Heart right ventricle (tissue), 16 donors: ENCODE data around the gene KRTAP1-4. TPM values are rescaled to one million over a fixed set of nuclear protein-coding genes. Genes with fewer than 3 reads are reported as not detected.

Experiments
- ATAC-seq, 8 donors: fragments of 200-7000 bp; cut with Tn5 transposase; one replicate each; pipeline ENCODE4 v1.9.1; 2020; ENCODE audit warnings: mild to moderate bottlenecking in 8 of 8, moderate library complexity in 8 of 8, moderate number of reproducible peaks in 1 of 8
- DNase-seq, 2 donors: peaks; one replicate each; pipeline ENCODE4 v3.0.0-alpha.2; 2020
- H3K27ac ChIP-seq, 10 donors: fragments of 200-600 bp; sonication (generic) in 2 of 10; one replicate each; pipeline versions ENCODE4 v1.5.0 to v1.8.0; 2020 to 2022; ENCODE audit warnings: mild to moderate bottlenecking in 3 of 10
- H3K27me3 ChIP-seq, 7 donors: fragments of 200-600 bp; one replicate each; pipeline ENCODE4 v1.8.0; 2021 to 2022; ENCODE audit warnings: mild to moderate bottlenecking in 2 of 7
- H3K36me3 ChIP-seq, 9 donors: fragments of 200-600 bp; sonication (generic) in 1 of 9; one replicate each; pipeline versions ENCODE4 v1.5.0 to v1.8.0; 2020 to 2022; ENCODE audit warnings: mild to moderate bottlenecking in 2 of 9
- H3K4me1 ChIP-seq, 9 donors: fragments of 200-600 bp; sonication (generic) in 1 of 9; one replicate each; pipeline versions ENCODE4 v1.5.0 to v1.8.0; 2020 to 2022; ENCODE audit warnings: mild to moderate bottlenecking in 4 of 9
- H3K4me3 ChIP-seq, 10 donors: fragments of 200-600 bp; sonication (generic) in 2 of 10; one replicate each; pipeline versions ENCODE4 v1.5.0 to v1.8.0; 2020 to 2022; ENCODE audit warnings: mild to moderate bottlenecking in 7 of 10, moderate library complexity in 2 of 10
- H3K9me3 ChIP-seq, 11 donors: fragments of 200-600 bp in 10 of 11; sonication (generic) in 2 of 11; one replicate each; pipeline versions ENCODE4 v1.5.0 to v1.8.0; 2013 to 2022; ENCODE audit warnings: mild to moderate bottlenecking in 2 of 11, control low read depth in 1 of 11, moderate library complexity in 1 of 11
- WGBS, 2 donors: extraction: QIAGEN DNeasy Blood & Tissue Kit; methylation state at CpG; one replicate each; pipeline ENCODE4 v1.1.7; 2013; ENCODE audit warnings: inconsistent platforms in 1 of 2; 5-methylcytosine and 5-hydroxymethylcytosine counted together
- intact Hi-C, 10 donors: fragments of 100-400 bp; cut with DNase I; formaldehyde crosslinking; loops; one replicate each; pipeline versions ENCODE4 v1.11.1 to v1.14.2; 2022
- polyA plus RNA-seq, 2 donors: library from polyadenylated mRNA; stranded (reverse); fragments of 200-250 nt; gene quantifications; one replicate each; pipeline ENCODE4 v1.2.3, GENCODE V29; 2013
- total RNA-seq, 10 donors: library from RNA; stranded (reverse); fragmentation: NEBNext Ultra II Directional in 3 of 10; extraction: Animal tissue kit (Norgen Biotek cat#: 25700) in 3 of 10; gene quantifications; one replicate each; pipeline versions ENCODE4 v1.2.1 to v1.2.4, GENCODE V29; 2021 to 2023
- TF ChIP-seq, protein P1 (sequence below), 9 donors: fragments of 200-600 bp; sonication (generic) in 2 of 9; IDR thresholded peaks; one replicate each; pipeline versions ENCODE4 v1.5.0 to v1.8.0; 2021 to 2022; ENCODE audit warnings: antibody characterized with exemption in 9 of 9, mild to moderate bottlenecking in 5 of 9, moderate library complexity in 1 of 9
- donor health status: Arrhythmogenic right ventricular cardiomyopathy.
- donor health status: ischemic (EF 13 %, LVEDD 7.1; RV severe dilation, severe dysfunction).
- donor health status: healthy with polysubstance abuse.
- donor health status: DM: no; HTN: yes; CAD: no.
- donor health status: DM: no; HTN: no; CAD: no.
- donor health status: ischemic (EF 25% LVEDD 6.9; RV normal size, moderate dysfunction).
- donor health status: ischemic (EF 25% LVEDD 5.7; RV mildly dilated, moderate dysfunction).
- donor health status: healthy.
- donor health status: DM: yes; HTN: yes; CAD: no.
- donor health status: Ischemic cardiomyopathy.
- donor health status: ischemic (EF 35%, LVEDD 5.7; RV mildly dilated, moderate dysfunction).
- donor health status: nonischemic (EF 11% LVEDD 7.7; RV severe dilation, severe dysfunction).
- donor health status: DM: yes; HTN: yes; CAD: no.
- donor health status: PGD.
- donor health status: ischemic (EF 29% LVEDD 5.4; RV normal size, mild dysfunction).
- donor health status: nonischemic (EF 23%, LVEDD 6.1; RV moderate dilation, normal function).

Gene KRTAP1-4
- total and polyA plus RNA-seq, 12 donors: not detected

GRCh38 chr17:40993084-40993483, 36.9 kb downstream of the KRTAP1-4 start:
- H3K4me1 ChIP-seq: no peaks in the 10 kb centered on the region
- 92 to 99% methylated on average over 2 of the region's 2 CpGs for WGBS, 2 donors
- no peak overlapping the region for H3K27ac ChIP-seq
- TF ChIP-seq, protein P1, sequence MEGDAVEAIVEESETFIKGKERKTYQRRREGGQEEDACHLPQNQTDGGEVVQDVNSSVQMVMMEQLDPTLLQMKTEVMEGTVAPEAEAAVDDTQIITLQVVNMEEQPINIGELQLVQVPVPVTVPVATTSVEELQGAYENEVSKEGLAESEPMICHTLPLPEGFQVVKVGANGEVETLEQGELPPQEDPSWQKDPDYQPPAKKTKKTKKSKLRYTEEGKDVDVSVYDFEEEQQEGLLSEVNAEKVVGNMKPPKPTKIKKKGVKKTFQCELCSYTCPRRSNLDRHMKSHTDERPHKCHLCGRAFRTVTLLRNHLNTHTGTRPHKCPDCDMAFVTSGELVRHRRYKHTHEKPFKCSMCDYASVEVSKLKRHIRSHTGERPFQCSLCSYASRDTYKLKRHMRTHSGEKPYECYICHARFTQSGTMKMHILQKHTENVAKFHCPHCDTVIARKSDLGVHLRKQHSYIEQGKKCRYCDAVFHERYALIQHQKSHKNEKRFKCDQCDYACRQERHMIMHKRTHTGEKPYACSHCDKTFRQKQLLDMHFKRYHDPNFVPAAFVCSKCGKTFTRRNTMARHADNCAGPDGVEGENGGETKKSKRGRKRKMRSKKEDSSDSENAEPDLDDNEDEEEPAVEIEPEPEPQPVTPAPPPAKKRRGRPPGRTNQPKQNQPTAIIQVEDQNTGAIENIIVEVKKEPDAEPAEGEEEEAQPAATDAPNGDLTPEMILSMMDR (IDR thresholded peaks at IDR 0.05): no peak
- H3K36me3 ChIP-seq: no peaks in the 10 kb centered on the region
- H3K4me3 ChIP-seq: no peak overlapping the region
- intact Hi-C loops: no loop called here
- H3K9me3 ChIP-seq: peaks cover 0 to 7% (median 0%) of the 10 kb centered on the region in 11 donors
- no peak for DNase-seq
- ATAC-seq: no peak
- H3K27me3 ChIP-seq: peaks cover 0 to 58% (median 26%) of the 10 kb centered on the region in 7 donors

GRCh38 chr17:40992666-40993065, 37.3 kb downstream of the KRTAP1-4 start:
- no peaks in the 10 kb centered on the region for H3K4me1 ChIP-seq
- H3K36me3 ChIP-seq: no peaks in the 10 kb centered on the region
- DNase-seq (no peak), ATAC-seq (no peak)
- intact Hi-C loops: no loop called here
- no peak overlapping the region for H3K4me3 ChIP-seq
- peaks cover 0 to 7% (median 0%) of the 10 kb centered on the region in 11 donors for H3K9me3 ChIP-seq
- H3K27me3 ChIP-seq: peaks cover 0 to 54% (median 26%) of the 10 kb centered on the region in 7 donors
- TF ChIP-seq, protein P1 (IDR thresholded peaks at IDR 0.05): no peak
- H3K27ac ChIP-seq: no peak overlapping the region
- WGBS, 2 donors: 81 to 83% methylated on average over 3 of the region's 3 CpGs

DNA sequence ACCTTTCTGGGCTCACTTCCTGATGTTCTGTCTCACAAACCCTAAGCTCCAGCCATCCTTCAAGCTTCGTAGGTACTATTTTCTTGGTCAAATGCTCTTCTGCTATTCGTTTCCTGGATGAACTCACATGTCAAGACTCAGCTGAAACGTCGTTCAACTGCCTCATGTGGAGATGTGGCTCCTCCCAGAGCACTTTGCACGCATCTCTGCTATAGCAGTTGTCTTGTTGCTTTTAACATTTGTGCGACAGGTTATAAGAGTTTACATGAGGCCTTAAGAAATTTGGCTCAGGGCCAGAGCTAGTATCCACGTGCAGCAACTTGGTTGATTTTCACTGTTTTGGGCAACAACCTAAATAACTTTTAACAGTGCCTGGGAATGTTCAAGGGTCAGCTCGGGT, 43.1 kb downstream of the KRTAP1-4 start:
- intact Hi-C loops: no loop called here
- peaks cover 0 to 7% (median 0%) of the 10 kb centered on the region in 11 donors for H3K9me3 ChIP-seq
- H3K36me3 ChIP-seq: no peaks in the 10 kb centered on the region
- no peak for DNase-seq
- H3K27ac ChIP-seq: no peak overlapping the region
- H3K27me3 ChIP-seq: peaks cover 0 to 51% (median 16%) of the 10 kb centered on the region in 7 donors
- 58 to 59% methylated on average over 8 of the region's 8 CpGs for WGBS, 2 donors
- TF ChIP-seq, protein P1 (IDR thresholded peaks at IDR 0.05): no peak
- no peak for ATAC-seq
- no peak overlapping the region for H3K4me3 ChIP-seq
- no peaks in the 10 kb centered on the region for H3K4me1 ChIP-seq

- Histone ChIP-seq H3K27ac (no peak within 1 kb of the TSS), H3K4me3 (no peak within 1 kb of the TSS), H3K36me3 (no peaks in the 10 kb centered on the region), H3K27me3 (peaks cover 0 to 44% (median 17%) of the 10 kb centered on the region in 7 donors), H3K4me1 (peaks cover 0 to 7% (median 0%) of the 10 kb centered on the region in 9 donors), H3K9me3 (no peaks in the 10 kb centered on the region)
- no peak for ATAC-seq
- no peak for DNase-seq
- intact Hi-C loops: no loop called here
- WGBS, 2 donors: 67 to 71% methylated on average over 3 of the region's 3 CpGs
- TF ChIP-seq, protein P1 (IDR thresholded peaks at IDR 0.05): no peak
Observed at GRCh38 chr17:40984226-40984625, 45.8 kb downstream of the KRTAP1-4 start, which contains the start of gene KRT40. Gene KRT40 (minus strand): TSS chr17:40984326. CDS start chr17:40984273, 53 bp downstream.
